ENCODE results near the gene CDON.

- TF ChIP-seq CTCF (IDR thresholded peaks at IDR 0.05) (no peak), POLR2A (IDR thresholded peaks at IDR 0.05) (no peak), POLR2AphosphoS5 (IDR thresholded peaks at IDR 0.05) (no peak)
These were observed 80.3 kb downstream of the CDON start for GRCh38 chr11:125982348-125982730.
